Epithelial cell of proximal tubule (primary cell): Measurements from ENCODE around the gene BAIAP2. TPM values are rescaled to one million over a fixed set of nuclear protein-coding genes. Genes with fewer than 3 reads are reported as not detected.

ENCODE experiments used
- DNase-seq: peaks from one replicate; pipeline ENCODE4 v3.0.0-alpha.2; 2011; ENCODE audit warnings: low read depth
- H3K4me3 ChIP-seq: 2 replicates; pipeline ENCODE4 v1.5.1; 2011; ENCODE audit warnings: low read depth, mild to moderate bottlenecking, low read length
- CTCF ChIP-seq: conservative IDR thresholded peaks from 2 replicates; pipeline ENCODE4 v1.5.1; 2012; ENCODE audit warnings: low read depth, mild to moderate bottlenecking, low read length
- total RNA-seq: library from RNA; depleted of rRNA; stranded (reverse); fragments of >200 nt; gene quantifications from 2 replicates; pipeline ENCODE4 v1.2.3, GENCODE V29; 2015

Gene BAIAP2
- total RNA-seq, 1 donor from 2014 or later = 44.0 TPM

GRCh38 chr17:81166033-81166492, 131.1 kb downstream of the BAIAP2 start, which contains the start of gene AATK:
Gene AATK, minus strand, starts transcription at chr17:81166221. Its CDS starts 229 bp downstream, at chr17:81165992.
- H3K4me3 ChIP-seq = no peak within 1 kb of the TSS
- TF ChIP-seq CTCF = no peak
- DNase-seq = no peak

Other genes starting within 250 kb of the BAIAP2 start
- gene CHMP6, start 43.3 kb upstream of the BAIAP2 start, total RNA-seq = 32.6 and 35.7 TPM in 2 replicates
- not detected in 2 replicates for gene PVALEF, start 130.4 kb downstream of the BAIAP2 start, total RNA-seq
- gene AATK, start 131.1 kb downstream of the BAIAP2 start, total RNA-seq = 0.52 and 0.87 TPM in 2 replicates
- 22.0 and 28.7 TPM in 2 replicates for gene CEP131, start 187.8 kb downstream of the BAIAP2 start, total RNA-seq
- gene TEPSIN, start 203.9 kb downstream of the BAIAP2 start, total RNA-seq = 24.2 and 37.3 TPM in 2 replicates
- gene NDUFAF8, start 204.2 kb downstream of the BAIAP2 start, total RNA-seq = 51.9 and 72.3 TPM in 2 replicates